GM10248 (cell line): ENCODE data around the gene GPX4.

Source experiments
- CTCF ChIA-PET: fragments of 300-600 bp; sonication (Branson Sonifier 250); formaldehyde crosslinking; extraction: SDS; loops from one replicate; lab custom pipeline; 2021; ENCODE audit warnings: antibody characterized with exemption; lab: Yijun Ruan, JAX
- POLR2A ChIA-PET: fragments of 350-650 bp; sonication (Branson Sonifier 250); formaldehyde crosslinking; extraction: SDS; loops from one replicate; lab custom pipeline; 2020; ENCODE audit warnings: antibody characterized with exemption; lab: Yijun Ruan, JAX
- DNase-seq: peaks from one replicate; pipeline ENCODE4 v3.0.0; 2012; ENCODE audit errors: extremely low spot score
- TF ChIP-seq, protein P1 (sequence below): IDR thresholded peaks from 2 replicates; pipeline ENCODE4 v1.5.1; 2012; ENCODE audit warnings: mild to moderate bottlenecking, low read depth; ENCODE audit errors: extremely low read depth, missing control alignments, control extremely low read depth

The GPX4 gene

DNA sequence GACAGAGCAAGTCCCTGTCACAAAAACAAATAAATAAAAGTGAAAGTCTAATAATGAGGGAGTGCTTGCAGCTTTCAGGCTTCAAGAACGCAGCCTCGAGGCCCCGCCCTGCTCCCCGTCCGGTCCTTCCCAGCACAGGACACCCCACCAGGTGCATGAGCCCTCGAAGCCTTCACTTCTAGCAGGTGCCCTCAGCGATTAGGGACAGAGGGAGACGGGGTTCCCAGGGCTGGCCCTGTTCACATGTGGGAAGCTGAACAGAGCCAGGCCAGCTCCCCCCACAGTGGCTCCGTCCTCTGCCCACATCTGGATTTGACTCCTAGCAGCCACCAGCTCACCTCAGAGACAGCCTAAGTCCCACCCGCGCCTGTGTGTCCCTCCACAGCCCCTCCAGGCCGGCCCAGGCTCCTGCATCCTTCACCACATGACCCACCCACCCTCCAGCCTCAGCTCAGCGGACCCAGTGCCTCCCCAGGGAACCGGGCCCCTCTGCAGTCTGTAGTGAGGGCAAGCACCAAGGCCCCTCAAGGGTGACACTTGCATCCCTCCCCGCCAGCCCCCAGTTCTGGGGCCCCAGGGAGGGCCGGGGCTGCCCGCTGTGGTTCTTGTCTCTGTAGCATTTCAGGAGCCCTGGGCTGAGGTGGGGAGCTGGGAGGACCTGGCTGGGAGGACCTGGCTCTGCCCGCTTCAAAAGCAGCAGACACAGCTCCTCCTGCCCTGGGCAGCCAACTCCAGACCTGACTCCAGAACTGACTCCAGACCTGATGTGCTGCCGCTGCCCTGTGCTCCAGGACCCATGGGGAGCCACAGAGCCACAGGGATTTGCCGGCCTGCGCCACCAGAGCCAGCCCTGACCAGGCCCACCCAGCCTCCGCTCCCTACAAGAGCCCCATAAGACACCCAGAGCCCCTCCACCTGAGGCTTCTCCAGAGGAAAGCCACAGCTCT is 27.2 kb downstream of the GPX4 start:
- CTCF ChIA-PET: interaction anchor here (1.1 to 2.4 kb wide), 8 partner anchors 10 to 92 kb away, joined by 3 to 18 read pairs (median 3); no protein-coding TSS in a partner anchor

DNA sequence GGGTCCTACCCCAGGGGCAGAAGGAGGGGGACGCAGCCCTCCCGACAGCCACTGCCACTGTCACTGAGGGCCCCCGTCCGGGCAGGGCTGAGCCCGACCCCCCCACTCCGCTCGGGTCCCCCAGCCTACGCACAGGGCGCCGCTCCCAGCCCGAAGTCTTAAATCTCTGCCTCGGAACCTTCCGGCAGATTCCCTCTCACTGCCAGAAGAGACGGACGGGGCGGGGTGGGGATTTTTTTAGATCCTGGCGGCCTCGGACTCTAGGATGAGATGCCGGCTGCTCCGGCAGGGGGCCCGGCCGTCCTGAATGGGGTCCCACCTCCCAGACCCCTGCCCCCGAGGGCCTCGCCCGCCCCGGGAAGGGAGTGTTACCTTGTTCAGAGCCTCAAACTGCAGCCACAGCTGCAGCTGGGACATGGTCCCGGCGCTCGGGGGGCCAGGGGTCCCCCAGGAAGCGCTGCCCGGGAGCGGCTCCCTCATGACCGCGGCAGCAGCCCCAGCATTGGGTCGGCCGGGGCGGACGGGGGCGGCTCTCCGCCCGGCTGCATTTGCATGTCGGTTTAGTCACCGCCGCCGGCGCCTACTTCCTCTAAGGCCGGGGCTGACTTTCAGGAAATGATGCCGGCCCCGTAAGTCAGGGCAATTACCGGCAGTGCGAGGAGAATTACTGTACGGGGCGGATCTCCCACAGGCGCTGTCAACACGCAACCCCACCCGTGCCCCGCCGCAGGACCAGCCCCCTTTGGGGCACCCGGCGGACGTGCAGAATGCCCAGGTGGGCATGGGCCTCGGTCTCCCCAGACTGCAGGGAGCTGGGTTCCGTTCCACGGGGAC is 28.1 kb downstream of the GPX4 start:
- TF ChIP-seq, protein P1, sequence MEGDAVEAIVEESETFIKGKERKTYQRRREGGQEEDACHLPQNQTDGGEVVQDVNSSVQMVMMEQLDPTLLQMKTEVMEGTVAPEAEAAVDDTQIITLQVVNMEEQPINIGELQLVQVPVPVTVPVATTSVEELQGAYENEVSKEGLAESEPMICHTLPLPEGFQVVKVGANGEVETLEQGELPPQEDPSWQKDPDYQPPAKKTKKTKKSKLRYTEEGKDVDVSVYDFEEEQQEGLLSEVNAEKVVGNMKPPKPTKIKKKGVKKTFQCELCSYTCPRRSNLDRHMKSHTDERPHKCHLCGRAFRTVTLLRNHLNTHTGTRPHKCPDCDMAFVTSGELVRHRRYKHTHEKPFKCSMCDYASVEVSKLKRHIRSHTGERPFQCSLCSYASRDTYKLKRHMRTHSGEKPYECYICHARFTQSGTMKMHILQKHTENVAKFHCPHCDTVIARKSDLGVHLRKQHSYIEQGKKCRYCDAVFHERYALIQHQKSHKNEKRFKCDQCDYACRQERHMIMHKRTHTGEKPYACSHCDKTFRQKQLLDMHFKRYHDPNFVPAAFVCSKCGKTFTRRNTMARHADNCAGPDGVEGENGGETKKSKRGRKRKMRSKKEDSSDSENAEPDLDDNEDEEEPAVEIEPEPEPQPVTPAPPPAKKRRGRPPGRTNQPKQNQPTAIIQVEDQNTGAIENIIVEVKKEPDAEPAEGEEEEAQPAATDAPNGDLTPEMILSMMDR: no peak
- POLR2A ChIA-PET: interaction anchor here (0.6 to 1.0 kb wide), 3 partner anchors 20 to 224 kb away, joined by 4 to 7 read pairs (median 5); no protein-coding TSS in a partner anchor
- peak; percentile 89 for DNase-seq
- CTCF ChIA-PET: interaction anchor here (1.1 to 1.9 kb wide), 6 partner anchors 14 to 91 kb away, joined by 3 to 18 read pairs (median 4); no protein-coding TSS in a partner anchor

More for the DNA sequence above, 27.2 kb downstream of the GPX4 start:
- peak; percentile 50 for DNase-seq
- POLR2A ChIA-PET: interaction anchor here (0.5 to 1.4 kb wide), 5 partner anchors 16 to 225 kb away, joined by 3 to 7 read pairs (median 4); no protein-coding TSS in a partner anchor
- TF ChIP-seq, protein P1: no peak

DNA sequence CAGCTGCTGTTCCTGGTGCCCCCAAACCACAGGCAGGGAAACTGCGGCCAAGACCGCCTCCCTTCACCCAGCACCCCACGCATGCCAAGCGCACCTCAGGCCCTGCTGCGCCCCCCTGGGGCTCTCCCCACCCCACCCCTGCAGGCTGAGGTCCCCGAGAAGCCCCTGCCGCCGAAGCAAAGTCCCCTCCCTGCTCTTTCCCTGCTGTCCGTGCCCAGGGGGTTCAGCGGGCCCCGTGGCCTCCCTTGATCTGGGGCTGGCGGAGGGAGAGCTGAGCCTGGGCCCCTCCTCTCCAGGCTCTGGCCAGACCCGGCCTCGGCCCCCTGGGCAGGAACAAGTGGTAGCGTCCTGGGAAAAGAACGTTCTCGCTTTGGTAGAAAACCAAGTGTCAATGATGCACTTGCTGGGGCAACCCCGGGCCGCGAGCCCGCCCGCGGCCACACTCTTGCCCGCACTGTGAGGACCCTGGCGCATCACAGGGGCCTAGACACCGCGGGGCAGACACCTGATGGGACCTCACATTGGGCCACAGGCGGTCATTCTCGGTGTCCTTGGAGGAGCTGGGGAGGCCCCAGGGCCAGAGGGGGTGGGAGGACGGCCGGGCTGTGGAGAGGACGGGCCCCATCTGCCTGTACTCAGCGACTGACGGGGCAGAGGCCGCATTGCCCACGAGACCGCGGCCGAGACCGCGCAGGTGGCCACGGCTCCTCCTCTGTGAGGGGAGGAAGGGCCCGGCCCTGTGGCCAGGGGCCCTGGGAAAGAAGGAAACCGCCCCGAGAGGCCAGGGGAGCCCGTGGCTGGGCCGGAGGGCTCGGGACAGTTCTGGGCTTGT is 29.0 kb downstream of the GPX4 start:
- ChIA-PET CTCF (interaction anchor here (0.7 to 1.8 kb wide), 6 partner anchors 15 to 112 kb away, joined by 3 to 6 read pairs (median 4); no protein-coding TSS in a partner anchor), POLR2A (interaction anchor here (0.6 to 1.1 kb wide), 3 partner anchors 95 to 111 kb away, joined by 3 to 5 read pairs (median 5); partner anchors contain the start of gene RNU6-2)
- DNase-seq: peak; percentile 50
- TF ChIP-seq, protein P1: no peak

DNA sequence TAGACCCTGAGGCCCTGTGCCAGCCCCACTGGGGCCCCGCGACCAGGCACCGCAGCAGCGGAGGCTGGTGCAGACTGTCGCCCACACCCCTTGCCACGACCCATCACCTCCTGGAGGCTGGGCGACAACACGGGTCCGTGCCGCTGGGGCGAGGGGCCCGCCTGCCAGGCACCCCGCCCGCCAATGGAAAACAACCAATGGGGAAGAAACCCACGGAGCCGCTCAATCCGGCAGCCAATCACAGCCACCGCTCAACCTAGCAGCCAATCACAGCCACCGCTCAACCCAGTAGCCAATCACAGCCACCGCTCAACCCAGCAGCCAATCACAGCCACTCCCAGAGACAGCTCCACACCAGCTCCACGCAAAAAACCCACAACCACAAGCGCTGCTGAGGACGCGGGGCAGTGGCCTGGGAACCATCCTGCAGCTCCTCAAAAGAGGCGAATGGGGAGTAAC is 29.7 kb downstream of the GPX4 start:
- peak; percentile 94 for DNase-seq
- POLR2A ChIA-PET: interaction anchor here (0.6 to 1.1 kb wide), 4 partner anchors 90 to 135 kb away, joined by 3 to 5 read pairs (median 3); partner anchors contain the start of genes CIRBP and RNU6-2
- TF ChIP-seq, protein P1: no peak
- CTCF ChIA-PET: interaction anchor here (0.7 to 1.8 kb wide), 9 partner anchors 14 to 133 kb away, joined by 3 to 6 read pairs (median 4); partner anchors contain the start of gene ATP5F1D

DNA sequence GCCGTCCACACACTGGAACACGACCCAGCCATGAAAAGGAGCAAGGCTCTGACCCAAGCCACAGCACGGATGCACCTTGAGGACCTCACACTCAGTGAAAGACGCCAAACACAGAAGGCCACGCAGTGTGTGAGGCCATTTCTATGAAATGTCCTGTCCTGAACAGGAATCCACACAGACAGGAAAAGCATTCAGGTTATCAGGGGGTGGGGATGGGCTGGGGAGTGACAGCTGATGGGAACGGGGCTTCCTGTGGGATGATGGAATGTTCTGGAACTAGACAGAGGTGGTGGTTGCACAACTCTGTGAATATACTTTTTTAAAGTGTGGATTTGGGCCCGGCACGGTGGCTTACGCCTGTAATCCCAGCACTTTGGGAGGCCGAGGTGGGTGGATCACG is 30.6 kb downstream of the GPX4 start:
- TF ChIP-seq, protein P1: no peak
- CTCF ChIA-PET: interaction anchor here (1.2 to 1.8 kb wide), 4 partner anchors 21 to 107 kb away, joined by 4 to 6 read pairs (median 4); partner anchors contain the start of gene ATP5F1D
- DNase-seq: no peak
- POLR2A ChIA-PET: no interaction called here
